ENCODE measurements around the gene PTTG1. TPM values are rescaled to one million over a fixed set of nuclear protein-coding genes. Genes with fewer than 3 reads are reported as not detected.

Gene PTTG1
- total and polyA plus RNA-seq, 4 experiments from 2014 or later, result 9.2 to 20.2 (median 15.8) TPM

GRCh38 chr5:160475864-160476438 is 54.3 kb downstream of the PTTG1 start:
- Mint-ChIP-seq H3K9me3 (no peaks in the 10 kb centered on the region), H3K36me3 (peaks cover 4 to 9% of the 10 kb centered on the region in 2 donors), H3K27me3 (no peaks in the 10 kb centered on the region), H3K4me3 (peak overlapping the region in 6 of 8 donors; percentile 18 to 72 (median 40)), H3K4me1 (peaks cover 60 to 97% (median 74%) of the 10 kb centered on the region in 4 donors), H3K27ac (peak overlapping the region; percentile 10 to 94 (median 85))
- POLR2A ChIA-PET (ENCODE audit: partially characterized antibody), result interaction anchor here (0.6 to 2.0 kb wide), 4 partner anchors 9 to 30 kb away, joined by 3 to 7 read pairs (median 4); no protein-coding TSS in a partner anchor
- Histone ChIP-seq H3K4me1 (ENCODE audit: insufficient read depth, low read length) (peaks cover 93% of the 10 kb centered on the region), H3K9me3 (ENCODE audit: control insufficient read depth in 1 of 2, low read length in 2 of 2) (no peaks in the 10 kb centered on the region), H3K4me3 (ENCODE audit: low read length in 2 of 2) (no peak overlapping the region), H3K36me3 (ENCODE audit: insufficient read depth, low read length) (no peaks in the 10 kb centered on the region), H3K27me3 (ENCODE audit: insufficient read depth, low read length) (no peaks in the 10 kb centered on the region), H3K27ac (ENCODE audit: low read depth, low read length) (peak overlapping the region; percentile 20)
- intact Hi-C loops (cut with micrococcal nuclease), result no loop called here
- DNase-seq, result no peak
- CTCF ChIA-PET (ENCODE audit: partially characterized antibody), result interaction anchor here (1.4 to 3.7 kb wide), 2 partner anchors 10 to 37 kb away, joined by 3 to 32 read pairs; no protein-coding TSS in a partner anchor

GRCh38 chr5:160477266-160477970 is 55.8 kb downstream of the PTTG1 start:
- H3K27me3 Mint-ChIP-seq, result no peaks in the 10 kb centered on the region
- peak in 2 of 5 donors; percentile 34 to 66 for DNase-seq
- H3K4me1 ChIP-seq (ENCODE audit: insufficient read depth, low read length), result peaks cover 87% of the 10 kb centered on the region
- peak overlapping the region; percentile 21 to 36 for H3K4me3 ChIP-seq (ENCODE audit: low read length in 2 of 2)
- H3K36me3 Mint-ChIP-seq, result peaks cover 4 to 13% of the 10 kb centered on the region in 2 donors
- peaks cover 48 to 91% (median 65%) of the 10 kb centered on the region in 4 donors for H3K4me1 Mint-ChIP-seq
- peak overlapping the region in 7 of 8 donors; percentile 27 to 87 (median 59) for H3K4me3 Mint-ChIP-seq
- H3K27ac ChIP-seq (ENCODE audit: low read depth, low read length), result peak overlapping the region; percentile 58
- H3K36me3 ChIP-seq (ENCODE audit: insufficient read depth, low read length), result no peaks in the 10 kb centered on the region
- intact Hi-C loops (cut with micrococcal nuclease), result no loop called here
- H3K9me3 Mint-ChIP-seq, result no peaks in the 10 kb centered on the region
- ChIA-PET CTCF (ENCODE audit: partially characterized antibody) (interaction anchor here (1.4 to 3.5 kb wide), 5 partner anchors 8 to 39 kb away, joined by 3 to 17 read pairs (median 9); no protein-coding TSS in a partner anchor), POLR2A (ENCODE audit: partially characterized antibody) (interaction anchor here (1.3 to 3.5 kb wide), 6 partner anchors 9 to 58 kb away, joined by 3 to 35 read pairs (median 6); partner anchors contain the start of gene SLU7)
- H3K27me3 ChIP-seq (ENCODE audit: insufficient read depth, low read length), result no peaks in the 10 kb centered on the region
- H3K27ac Mint-ChIP-seq, result peak overlapping the region; percentile 69 to 94 (median 90)
- no peaks in the 10 kb centered on the region for H3K9me3 ChIP-seq (ENCODE audit: control insufficient read depth in 1 of 2, low read length in 2 of 2)

GRCh38 chr5:160478163-160478562 is 56.5 kb downstream of the PTTG1 start:
- peaks cover 80% of the 10 kb centered on the region for H3K4me1 ChIP-seq (ENCODE audit: insufficient read depth, low read length)
- CTCF ChIA-PET (ENCODE audit: partially characterized antibody), result interaction anchor here (1.4 to 3.5 kb wide), 4 partner anchors 9 to 39 kb away, joined by 4 to 17 read pairs (median 10); no protein-coding TSS in a partner anchor
- no peak overlapping the region for H3K4me3 ChIP-seq (ENCODE audit: low read length in 2 of 2)
- peak overlapping the region; percentile 58 for H3K27ac ChIP-seq (ENCODE audit: low read depth, low read length)
- H3K36me3 Mint-ChIP-seq, result peaks cover 4 to 17% of the 10 kb centered on the region in 2 donors
- no peaks in the 10 kb centered on the region for H3K27me3 Mint-ChIP-seq
- POLR2A ChIA-PET (ENCODE audit: partially characterized antibody), result interaction anchor here (0.6 to 3.5 kb wide), 4 partner anchors 10 to 40 kb away, joined by 3 to 35 read pairs (median 7); no protein-coding TSS in a partner anchor
- no peaks in the 10 kb centered on the region for H3K36me3 ChIP-seq (ENCODE audit: insufficient read depth, low read length)
- H3K4me3 Mint-ChIP-seq, result peak overlapping the region in 5 of 8 donors; percentile 13 to 87 (median 75)
- H3K9me3 ChIP-seq (ENCODE audit: control insufficient read depth in 1 of 2, low read length in 2 of 2), result no peaks in the 10 kb centered on the region
- H3K9me3 Mint-ChIP-seq, result no peaks in the 10 kb centered on the region
- H3K27ac Mint-ChIP-seq, result peak overlapping the region; percentile 57 to 94 (median 85)
- H3K27me3 ChIP-seq (ENCODE audit: insufficient read depth, low read length), result no peaks in the 10 kb centered on the region
- peaks cover 45 to 91% (median 61%) of the 10 kb centered on the region in 4 donors for H3K4me1 Mint-ChIP-seq
- intact Hi-C loops (cut with micrococcal nuclease), result no loop called here
- no peak for DNase-seq

Small RNAs within 50 kb of the gene (microRNA-seq; reads per million reads assigned to microRNA genes)
- not detected for gene MIR3142 (ENCODE audit: borderline microRNAs expressed, borderline number of aligned reads, borderline replicate concordance)

Other genes starting within 250 kb of the PTTG1 start
- not detected for gene FABP6, start 192.3 kb upstream of the PTTG1 start, total RNA-seq
- not detected for gene FABP6, start 192.3 kb upstream of the PTTG1 start, polyA plus RNA-seq
- not detected for gene CCNJL, start 109.3 kb upstream of the PTTG1 start, total RNA-seq
- not detected for gene CCNJL, start 109.3 kb upstream of the PTTG1 start, polyA plus RNA-seq
- not detected for gene C1QTNF2, start 51.2 kb upstream of the PTTG1 start, total RNA-seq
- not detected for gene C1QTNF2, start 51.2 kb upstream of the PTTG1 start, polyA plus RNA-seq
- 1 to 10 TPM in 1 of 2 experiments, under 1 TPM in 1; 0.84 to 1.1 TPM for gene FAM200C, start 21.8 kb upstream of the PTTG1 start, total RNA-seq
- gene FAM200C, start 21.8 kb upstream of the PTTG1 start, polyA plus RNA-seq, result under 1 TPM; 0.08 to 0.14 TPM
- gene SLU7, start 2.8 kb upstream of the PTTG1 start, total RNA-seq, result 10 to 100 TPM; 86.8 to 93.9 TPM
- 10 to 100 TPM; 50.8 to 88.4 TPM for gene SLU7, start 2.8 kb upstream of the PTTG1 start, polyA plus RNA-seq

All from CD4-positive, alpha-beta memory T cell (primary cell).